Spleen (tissue), 11 donors: ENCODE data around the gene PDE8A. TPM values are rescaled to one million over a fixed set of nuclear protein-coding genes. Genes with fewer than 3 reads are reported as not detected.

Source experiments
- DNase-seq: peaks from one replicate; pipeline ENCODE4 v3.0.0-alpha.2; 2020
- H3K27ac ChIP-seq, 8 donors: fragments of 200-600 bp; sonication (generic) in 7 of 8; 1 replicate in 4 of 8; 2 replicates in 4 of 8; pipeline versions ENCODE4 v1.5.0 to v1.8.0; 2016 to 2021; ENCODE audit warnings: inconsistent platforms in 4 of 8, mild to moderate bottlenecking in 4 of 8, moderate library complexity in 1 of 8
- H3K27me3 ChIP-seq, 7 donors: fragments of 200-600 bp; sonication (generic) in 6 of 7; replicated peaks in 1 of 7; 1 replicate in 4 of 7; 2 replicates in 3 of 7; pipeline versions ENCODE4 v1.5.0 to v1.8.0; 2016 to 2021; ENCODE audit warnings: inconsistent platforms in 3 of 7, mild to moderate bottlenecking in 1 of 7
- H3K36me3 ChIP-seq, 6 donors: fragments of 200-600 bp; sonication (generic) in 5 of 6; 1 replicate in 4 of 6; 2 replicates in 2 of 6; pipeline versions ENCODE4 v1.5.0 to v1.8.0; 2016 to 2021; ENCODE audit warnings: inconsistent platforms in 2 of 6
- H3K4me1 ChIP-seq, 6 donors: fragments of 200-600 bp; sonication (generic) in 5 of 6; 1 replicate in 3 of 6; 2 replicates in 3 of 6; pipeline versions ENCODE4 v1.5.0 to v1.8.0; 2016 to 2021; ENCODE audit warnings: inconsistent platforms in 3 of 6
- H3K4me3 ChIP-seq, 8 donors: fragments of 200-600 bp; sonication (generic) in 7 of 8; 1 replicate in 4 of 8; 2 replicates in 4 of 8; pipeline versions ENCODE4 v1.5.0 to v1.8.0; 2016 to 2021; ENCODE audit warnings: inconsistent platforms in 4 of 8, mild to moderate bottlenecking in 4 of 8, moderate library complexity in 2 of 8
- H3K9me3 ChIP-seq, 8 donors: fragments of 200-600 bp; sonication (generic) in 7 of 8; 1 replicate in 4 of 8; 2 replicates in 4 of 8; pipeline versions ENCODE4 v1.5.0 to v1.8.0; 2016 to 2021; ENCODE audit warnings: inconsistent platforms in 4 of 8
- POLR2A ChIP-seq, 3 donors: fragments of 450-650 bp; IDR thresholded peaks; one replicate each; pipeline ENCODE4 v1.5.1; 2017; ENCODE audit warnings: antibody characterized with exemption in 3 of 3, mild to moderate bottlenecking in 1 of 3
- POLR2AphosphoS5 ChIP-seq, 3 donors: sonication (generic); formaldehyde crosslinking; IDR thresholded peaks; one replicate each; pipeline ENCODE4 v1.5.1; 2017; ENCODE audit warnings: antibody characterized with exemption in 3 of 3
- WGBS, 5 donors: extraction: QIAGEN DNeasy Blood & Tissue Kit in 3 of 5; methylation state at CpG; one replicate each; pipeline versions ENCODE4 v1.1.5 to v1.1.7; 2013 to 2018; 5-methylcytosine and 5-hydroxymethylcytosine counted together
- intact Hi-C: fragments of 100-400 bp; cut with DNase I; formaldehyde crosslinking; loops from one replicate; pipeline ENCODE4 v1.15.0; 2023; ENCODE audit warnings: low total_unique reads
- polyA plus RNA-seq, 3 donors: library from polyadenylated mRNA; stranded (reverse); fragments of 200-250 nt; gene quantifications; one replicate each; pipeline ENCODE4 v1.2.1, GENCODE V29; 2013
- total RNA-seq, 7 donors: library from RNA; depleted of rRNA in 3 of 7; stranded (reverse); fragments of >200 nt in 3 of 7; fragmentation: NEBNext Ultra II Directional in 4 of 7; extraction: Animal tissue kit (Norgen Biotek cat#: 25700) in 4 of 7; gene quantifications; one replicate each; pipeline versions ENCODE4 v1.1.0 to v1.2.1, GENCODE V29; 2016 to 2021
- TF ChIP-seq, protein P1 (sequence below), 11 experiments: fragments of 200-600 bp in 7 of 11; fragments of 450-650 bp in 4 of 11; sonication (generic) in 4 of 11; IDR thresholded peaks in 8 of 11; conservative IDR thresholded peaks in 3 of 11; 1 replicate in 7 of 11; 2 replicates in 4 of 11; pipeline versions ENCODE4 v1.4.0 to v1.8.0; 2016 to 2021; ENCODE audit warnings: antibody characterized with exemption in 11 of 11, inconsistent platforms in 4 of 11, mild to moderate bottlenecking in 1 of 11
- donor health status: healthy with polysubstance abuse.
- donor health status: DM: no; HTN: no; CAD: no; lungs with moderate emphysema.
- donor health status: DM: no; HTN: no; CAD: no.
- donor health status: Bipolar disorder and iron deficiency.
- donor health status: healthy.
- donor health status: DM: no; HTN: no; CAD: no.
- donor health status: DM: yes; HTN: yes; CAD: no.

The PDE8A gene
- total and polyA plus RNA-seq, 10 donors = 13.2 to 52.2 (median 30.6) TPM

GRCh38 chr15:85062560-85062959 lies 80.9 kb downstream of the PDE8A start:
- H3K27ac ChIP-seq = no peak overlapping the region
- intact Hi-C loops = no loop called here
- H3K4me1 ChIP-seq = no peaks in the 10 kb centered on the region
- peaks cover 0 to 39% (median 33%) of the 10 kb centered on the region in 8 donors for H3K9me3 ChIP-seq
- 59 to 71% (median 69%) methylated on average over 2 of the region's 2 CpGs for WGBS, 5 donors
- peaks cover 0 to 11% (median 3%) of the 10 kb centered on the region in 6 donors for H3K36me3 ChIP-seq
- H3K4me3 ChIP-seq = no peak overlapping the region
- no peak for TF ChIP-seq POLR2A (IDR thresholded peaks at IDR 0.05)
- TF ChIP-seq, protein P1, sequence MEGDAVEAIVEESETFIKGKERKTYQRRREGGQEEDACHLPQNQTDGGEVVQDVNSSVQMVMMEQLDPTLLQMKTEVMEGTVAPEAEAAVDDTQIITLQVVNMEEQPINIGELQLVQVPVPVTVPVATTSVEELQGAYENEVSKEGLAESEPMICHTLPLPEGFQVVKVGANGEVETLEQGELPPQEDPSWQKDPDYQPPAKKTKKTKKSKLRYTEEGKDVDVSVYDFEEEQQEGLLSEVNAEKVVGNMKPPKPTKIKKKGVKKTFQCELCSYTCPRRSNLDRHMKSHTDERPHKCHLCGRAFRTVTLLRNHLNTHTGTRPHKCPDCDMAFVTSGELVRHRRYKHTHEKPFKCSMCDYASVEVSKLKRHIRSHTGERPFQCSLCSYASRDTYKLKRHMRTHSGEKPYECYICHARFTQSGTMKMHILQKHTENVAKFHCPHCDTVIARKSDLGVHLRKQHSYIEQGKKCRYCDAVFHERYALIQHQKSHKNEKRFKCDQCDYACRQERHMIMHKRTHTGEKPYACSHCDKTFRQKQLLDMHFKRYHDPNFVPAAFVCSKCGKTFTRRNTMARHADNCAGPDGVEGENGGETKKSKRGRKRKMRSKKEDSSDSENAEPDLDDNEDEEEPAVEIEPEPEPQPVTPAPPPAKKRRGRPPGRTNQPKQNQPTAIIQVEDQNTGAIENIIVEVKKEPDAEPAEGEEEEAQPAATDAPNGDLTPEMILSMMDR (IDR thresholded peaks at IDR 0.05 in 8 of 11, conservative IDR thresholded peaks at IDR 0.05 in 3 of 11) = no peak
- TF ChIP-seq POLR2AphosphoS5 (IDR thresholded peaks at IDR 0.05) = no peak
- no peak for DNase-seq
- H3K27me3 ChIP-seq = no peaks in the 10 kb centered on the region

- WGBS, 5 donors = 91 to 100% (median 94%) methylated on average over 2 of the region's 2 CpGs
- H3K36me3 ChIP-seq = peaks cover 0 to 16% (median 5%) of the 10 kb centered on the region in 6 donors
- no peaks in the 10 kb centered on the region for H3K27me3 ChIP-seq
- no peak overlapping the region for H3K27ac ChIP-seq
- H3K9me3 ChIP-seq = peaks cover 0 to 37% (median 32%) of the 10 kb centered on the region in 8 donors
- no peak for DNase-seq
- H3K4me1 ChIP-seq = no peaks in the 10 kb centered on the region
- TF ChIP-seq, protein P1 (IDR thresholded peaks at IDR 0.05 in 8 of 11, conservative IDR thresholded peaks at IDR 0.05 in 3 of 11) = no peak
- no peak for TF ChIP-seq POLR2AphosphoS5 (IDR thresholded peaks at IDR 0.05)
- no peak for TF ChIP-seq POLR2A (IDR thresholded peaks at IDR 0.05)
- no peak overlapping the region for H3K4me3 ChIP-seq
- intact Hi-C loops = no loop called here
Observed at GRCh38 chr15:85063088-85063487, 81.4 kb downstream of the PDE8A start.

DNA sequence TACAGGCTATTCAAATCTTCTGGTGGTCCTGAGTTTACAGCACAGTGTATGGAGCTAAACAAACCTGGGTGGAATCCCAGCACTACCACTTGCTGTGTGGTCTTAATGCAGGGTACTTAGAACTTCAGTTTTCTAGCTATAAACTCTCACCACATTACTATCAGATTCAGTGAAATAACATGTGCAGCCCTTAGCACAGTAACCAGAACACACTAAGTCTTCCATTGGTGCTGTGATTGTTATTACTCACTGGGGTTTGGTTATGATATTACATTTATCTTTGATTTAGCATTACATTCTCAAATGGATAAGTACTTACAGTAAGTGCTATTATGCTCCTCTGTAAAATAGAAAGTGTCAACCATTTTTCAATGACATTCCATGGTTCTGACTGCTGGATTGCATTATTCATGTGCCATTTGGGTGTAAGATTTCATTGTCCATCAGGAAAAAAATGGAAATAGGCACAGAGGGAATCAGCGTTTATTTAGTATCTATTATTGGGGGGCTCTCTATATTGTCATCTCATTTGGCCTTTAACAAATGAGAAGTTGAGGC lies 81.9 kb downstream of the PDE8A start:
- Histone ChIP-seq H3K27me3 (no peaks in the 10 kb centered on the region), H3K9me3 (peaks cover 0 to 34% (median 29%) of the 10 kb centered on the region in 8 donors), H3K36me3 (peaks cover 0 to 21% (median 5%) of the 10 kb centered on the region in 6 donors), H3K4me1 (no peaks in the 10 kb centered on the region), H3K27ac (no peak overlapping the region), H3K4me3 (no peak overlapping the region)
- intact Hi-C loops = no loop called here
- DNase-seq = no peak
- WGBS, 5 donors = 91 to 99% (median 97%) methylated on average over 1 of the region's 1 CpG
- TF ChIP-seq, protein P1 (IDR thresholded peaks at IDR 0.05 in 8 of 11, conservative IDR thresholded peaks at IDR 0.05 in 3 of 11) = no peak
- TF ChIP-seq POLR2AphosphoS5 (IDR thresholded peaks at IDR 0.05) = no peak
- TF ChIP-seq POLR2A (IDR thresholded peaks at IDR 0.05) = no peak

DNA sequence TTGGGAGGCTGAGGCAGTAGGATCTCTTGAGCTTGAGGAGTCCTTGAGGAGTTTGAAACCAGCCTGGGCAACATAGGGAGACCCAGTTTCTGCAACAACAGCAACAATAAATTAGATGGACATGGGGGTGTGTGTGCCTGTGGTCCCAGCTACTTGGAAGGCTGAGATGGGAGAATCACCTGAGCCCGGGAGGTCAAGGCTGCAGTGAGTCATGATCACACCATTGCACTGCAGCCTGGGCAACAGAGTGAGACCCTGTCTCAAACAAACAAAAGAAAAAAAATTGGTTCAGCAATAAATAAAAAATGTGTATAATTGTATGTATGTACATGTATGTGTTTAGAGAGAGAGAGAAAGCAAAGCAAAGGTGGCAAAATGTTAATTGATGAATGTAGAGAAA lies 83.1 kb downstream of the PDE8A start:
- Histone ChIP-seq H3K27ac (no peak overlapping the region), H3K36me3 (peaks cover 0 to 32% (median 5%) of the 10 kb centered on the region in 6 donors), H3K9me3 (peaks cover 0 to 28% (median 19%) of the 10 kb centered on the region in 8 donors), H3K27me3 (no peaks in the 10 kb centered on the region), H3K4me3 (no peak overlapping the region), H3K4me1 (no peaks in the 10 kb centered on the region)
- intact Hi-C loops = no loop called here
- TF ChIP-seq POLR2A (IDR thresholded peaks at IDR 0.05) (no peak), POLR2AphosphoS5 (IDR thresholded peaks at IDR 0.05) (no peak)
- TF ChIP-seq, protein P1 (IDR thresholded peaks at IDR 0.05 in 8 of 11, conservative IDR thresholded peaks at IDR 0.05 in 3 of 11) = no peak
- 90 to 100% (median 94%) methylated on average over 1 of the region's 1 CpG for WGBS, 5 donors
- DNase-seq = no peak
